NCI-H1930 (cell line): ENCODE measurements around the gene SMYD1.

Experiments
- DNase-seq, 2 experiments: peaks; one replicate each; lab custom pipeline; 2025; lab: John Stamatoyannopoulos, UW

The SMYD1 gene

GRCh38 chr2:88087073-88087472 is 19.4 kb downstream of the SMYD1 start:
- no peak for DNase-seq

DNA sequence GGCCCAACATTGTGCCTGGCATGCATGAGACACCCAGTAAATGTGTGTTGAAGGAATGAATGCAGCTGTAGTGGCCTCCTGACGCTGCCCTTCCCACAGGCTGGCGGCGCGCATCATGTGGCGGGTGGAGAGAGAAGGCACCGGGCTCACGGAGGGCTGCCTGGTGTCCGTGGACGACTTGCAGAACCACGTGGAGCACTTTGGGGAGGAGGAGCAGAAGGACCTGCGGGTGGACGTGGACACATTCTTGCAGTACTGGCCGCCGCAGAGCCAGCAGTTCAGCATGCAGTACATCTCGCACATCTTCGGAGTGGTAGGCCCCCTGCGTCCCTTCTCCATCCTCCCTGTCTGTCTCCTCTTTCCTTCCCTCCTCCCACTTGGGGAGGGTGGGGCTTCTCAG is 20.1 kb downstream of the SMYD1 start:
- DNase-seq, result no peak

- no peak for DNase-seq
These were observed 21.4 kb downstream of the SMYD1 start for GRCh38 chr2:88088999-88089398.

GRCh38 chr2:88090446-88091283 is 23.0 kb downstream of the SMYD1 start:
- DNase-seq, result no peak

- DNase-seq, result no peak
These were observed 24.3 kb downstream of the SMYD1 start for GRCh38 chr2:88091943-88092342.

DNA sequence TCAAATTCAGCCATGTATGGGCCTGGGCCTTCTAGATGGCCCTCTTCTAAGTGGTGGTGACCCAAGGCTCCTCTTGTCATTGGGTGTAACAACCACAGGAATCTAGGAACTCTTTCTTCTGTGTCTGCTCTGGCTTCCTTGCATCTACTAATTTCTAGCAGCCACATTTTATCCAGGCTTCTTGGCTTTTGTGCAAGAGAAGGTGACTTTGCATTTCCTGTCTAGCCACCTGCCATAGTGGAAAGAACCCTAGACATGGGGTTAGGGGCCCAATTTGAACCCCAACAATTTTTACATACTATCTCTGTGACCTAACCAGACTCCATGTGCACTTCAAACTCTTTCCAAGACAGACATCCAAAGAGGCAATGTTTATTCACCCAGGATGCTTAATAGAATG is 25.1 kb downstream of the SMYD1 start:
- DNase-seq, result no peak

GRCh38 chr2:88095022-88095421 is 27.4 kb downstream of the SMYD1 start:
- no peak for DNase-seq

GRCh38 chr2:88096708-88097107 is 29.1 kb downstream of the SMYD1 start:
- no peak for DNase-seq

- DNase-seq, result no peak
These were observed 29.6 kb downstream of the SMYD1 start for GRCh38 chr2:88097192-88097591.

DNA sequence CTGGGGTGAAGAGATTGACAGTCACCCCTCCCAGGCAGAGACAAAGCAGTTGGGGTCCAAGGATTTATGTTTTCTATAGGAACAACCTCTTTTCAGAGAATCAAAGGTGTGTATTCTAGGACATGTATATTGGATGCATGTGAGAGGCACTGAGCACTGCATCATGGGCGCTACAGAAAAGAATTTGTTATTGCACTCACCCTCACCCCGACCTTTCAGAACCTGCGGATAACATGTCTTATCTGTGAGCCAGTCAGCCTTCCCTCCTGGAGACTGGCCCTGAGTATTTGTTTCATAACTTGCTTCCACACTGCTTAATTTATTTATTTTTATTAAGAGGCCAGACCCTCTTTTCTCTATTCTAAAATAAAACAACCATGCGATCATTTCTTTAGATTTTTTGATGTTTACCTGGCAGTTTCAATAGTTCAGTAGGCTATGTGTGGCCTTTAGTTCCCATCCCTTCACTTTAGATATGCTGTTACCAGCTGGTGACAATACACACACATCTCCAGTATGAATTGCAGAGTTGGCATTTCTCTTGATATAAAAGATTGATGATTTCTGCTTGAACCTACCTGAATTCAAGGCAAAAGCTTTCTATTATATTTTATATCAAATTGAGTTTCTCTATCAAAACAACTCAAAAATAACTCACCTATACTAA is 30.4 kb downstream of the SMYD1 start:
- DNase-seq, result no peak

GRCh38 chr2:88098558-88098900 is 30.9 kb downstream of the SMYD1 start:
- DNase-seq, result no peak

DNA sequence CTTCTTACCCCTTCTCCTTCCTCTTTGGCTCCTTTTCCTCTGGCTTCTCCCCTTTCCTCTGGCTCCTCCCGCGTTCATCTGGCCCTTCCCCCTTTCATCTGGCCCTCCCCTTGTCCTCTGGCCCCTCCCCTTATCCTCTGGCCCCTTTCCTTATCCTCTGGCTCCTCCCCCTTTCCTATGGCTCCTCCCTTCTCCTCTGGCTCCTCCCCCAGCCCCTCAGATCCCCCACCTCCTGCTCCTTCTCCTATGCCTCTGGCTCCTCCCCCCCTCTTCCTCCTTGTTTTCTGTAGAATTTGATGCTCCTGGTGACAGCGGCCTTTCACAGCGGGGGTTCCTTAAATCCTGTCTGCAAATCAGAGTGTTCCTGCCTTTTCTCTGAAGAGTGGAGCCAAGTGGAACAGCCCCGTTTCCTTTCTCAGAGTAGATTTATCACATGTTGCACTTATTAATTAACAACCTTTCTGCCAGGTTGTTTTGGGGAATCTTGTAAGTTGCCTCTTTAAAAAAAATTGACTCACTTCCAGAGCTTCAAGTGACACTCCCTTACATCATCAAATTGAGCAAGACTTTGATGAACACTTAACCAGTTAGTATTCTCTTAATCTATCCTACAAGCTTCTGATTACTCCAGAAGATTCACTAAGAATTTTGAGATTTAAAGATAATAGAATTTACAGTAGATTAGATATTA is 32.3 kb downstream of the SMYD1 start:
- no peak for DNase-seq

GRCh38 chr2:88100489-88100858 is 32.8 kb downstream of the SMYD1 start:
- DNase-seq, result no peak

DNA sequence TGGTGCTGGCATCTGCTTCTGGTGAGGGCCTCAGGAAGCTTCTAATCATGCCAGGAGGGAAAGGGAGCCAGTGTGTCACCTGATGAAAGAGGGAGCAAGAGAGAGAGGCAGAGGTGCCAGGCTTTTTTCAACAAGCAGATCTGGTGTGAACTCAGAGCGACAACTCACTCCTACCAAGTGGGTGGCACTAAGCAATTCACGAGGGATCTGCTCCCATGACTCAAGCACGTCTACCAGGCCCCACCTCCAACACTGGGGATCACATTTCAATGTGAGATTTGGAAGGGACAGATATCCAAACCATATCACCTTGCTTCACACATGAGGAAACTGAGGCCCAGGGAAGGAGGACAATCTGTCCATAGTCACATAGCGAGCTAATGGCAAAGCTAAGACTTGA is 41.2 kb downstream of the SMYD1 start:
- DNase-seq, result no peak

- no peak for DNase-seq
These were observed 43.2 kb downstream of the SMYD1 start for GRCh38 chr2:88110830-88111229.

DNA sequence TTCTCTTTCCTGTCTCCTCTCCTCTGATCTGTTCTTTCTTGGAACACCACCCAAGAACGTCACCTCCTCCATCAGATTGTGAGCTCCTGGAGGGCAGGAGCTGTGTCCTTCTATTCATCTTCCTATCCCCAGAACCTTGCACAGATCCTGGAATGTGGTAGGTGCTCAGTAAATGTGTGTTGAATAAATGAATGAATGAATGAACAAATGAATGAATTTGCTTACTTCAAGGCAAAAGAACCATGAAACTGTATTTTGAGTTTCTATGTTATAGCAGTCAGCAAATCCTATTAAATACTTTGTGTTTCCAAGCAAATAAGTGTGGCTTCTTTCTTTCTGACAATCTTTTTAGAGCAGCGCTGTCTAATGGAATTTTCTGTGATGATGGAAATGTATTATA is 45.4 kb downstream of the SMYD1 start:
- no peak for DNase-seq

GRCh38 chr2:88114889-88115288 is 47.3 kb downstream of the SMYD1 start:
- no peak for DNase-seq

DNA sequence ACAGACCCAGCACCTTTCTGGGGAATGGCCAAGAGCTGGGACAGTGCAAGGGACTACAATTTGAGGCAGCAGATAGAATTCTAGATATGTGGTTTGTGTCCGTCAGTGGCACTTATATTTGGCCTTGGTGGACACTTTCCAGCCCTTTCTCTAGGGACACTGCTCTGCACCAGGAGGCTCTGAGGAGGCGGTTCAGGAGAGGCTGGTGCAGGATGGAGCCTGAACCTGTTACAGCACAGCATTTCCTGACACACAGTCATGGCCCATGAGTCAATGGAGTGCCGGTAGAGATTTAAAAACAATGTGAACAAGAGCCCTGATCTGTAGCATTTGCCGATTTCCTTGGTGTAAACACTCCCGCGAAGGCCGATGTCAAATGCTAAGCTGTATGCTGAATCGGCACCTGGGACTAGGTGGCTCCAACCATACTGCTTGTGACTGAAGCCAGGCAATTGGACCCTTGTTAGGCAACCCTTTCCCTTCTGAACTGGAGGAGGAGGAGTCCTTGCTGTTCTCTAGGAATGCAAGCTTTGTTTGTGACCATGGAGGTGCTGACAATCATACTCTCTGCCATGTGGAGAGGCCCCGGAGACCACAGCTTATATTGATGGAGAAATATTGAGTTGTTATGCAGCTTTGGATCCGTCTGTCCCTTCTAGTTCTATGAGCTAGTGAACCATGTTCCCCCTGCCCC is 48.3 kb downstream of the SMYD1 start:
- no peak for DNase-seq

DNA sequence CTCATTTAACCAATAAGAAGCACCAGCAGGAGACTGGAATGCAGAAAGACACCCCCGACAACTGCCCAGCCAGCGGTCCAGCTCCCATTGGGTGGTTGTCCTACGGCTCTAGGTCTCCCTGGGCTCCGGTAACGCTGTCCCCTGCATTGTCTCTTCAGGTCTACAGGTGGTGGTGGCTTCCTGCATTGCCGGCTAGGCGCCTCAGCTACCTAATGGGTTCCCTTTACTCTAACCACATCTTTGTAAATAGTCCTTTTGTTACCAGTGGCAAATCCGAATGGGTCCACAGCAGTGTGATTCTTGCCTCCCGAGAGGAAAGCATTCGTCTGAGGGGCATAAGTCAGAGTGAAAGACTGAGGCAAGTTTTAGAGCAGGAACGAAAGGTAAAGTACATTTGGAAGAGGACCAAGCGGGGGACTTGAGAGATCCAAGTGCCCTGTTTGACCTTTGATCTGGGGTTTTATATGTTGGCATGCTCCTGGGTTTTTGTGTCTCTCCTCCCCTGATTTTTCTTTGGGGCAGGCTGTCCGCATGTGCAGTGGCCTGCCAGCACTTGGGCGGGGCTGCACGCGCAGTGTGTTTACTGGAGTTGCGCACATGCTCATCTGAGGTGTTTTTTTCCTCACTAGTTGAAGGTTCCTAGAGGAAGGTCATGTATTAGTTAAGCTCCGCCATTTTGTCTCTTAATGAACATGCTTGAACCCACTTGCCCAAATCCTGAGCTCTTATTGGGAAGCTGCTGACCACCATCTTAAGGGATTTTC is 49.2 kb downstream of the SMYD1 start:
- DNase-seq, result no peak

GRCh38 chr2:88117973-88118372 is 50.3 kb downstream of the SMYD1 start:
- no peak for DNase-seq

DNA sequence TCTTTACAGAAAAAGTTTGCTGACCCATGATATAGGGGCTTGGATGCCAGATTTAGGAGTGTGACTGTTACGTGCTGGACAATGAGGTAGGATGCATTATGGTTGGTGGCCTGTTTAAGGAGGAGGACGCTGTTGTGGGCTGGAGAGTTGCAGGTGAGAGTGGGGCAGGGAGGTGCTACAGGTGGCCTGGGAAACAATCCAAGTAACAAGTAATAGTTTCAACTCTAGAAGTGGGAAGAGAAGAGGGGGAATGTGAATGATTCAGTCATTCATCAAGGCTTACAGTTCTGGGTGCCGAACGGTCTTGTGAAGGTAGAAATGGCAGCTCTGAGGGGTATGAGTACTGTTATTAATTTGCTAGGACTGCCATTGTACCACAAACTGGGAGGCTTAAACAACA is 54.1 kb downstream of the SMYD1 start:
- no peak for DNase-seq
